PC-3 (cell line): Measurements from ENCODE around the gene CYTH4. TPM values are rescaled to one million over a fixed set of nuclear protein-coding genes. Genes with fewer than 3 reads are reported as not detected.
A peak's percentile ranks its signal among the peaks of the same experiment; 100 is the strongest.

Source experiments
- ATAC-seq: fragments of 200-7000 bp; cut with Tn5 transposase; 2 replicates; pipeline ENCODE4 v1.9.1; 2020; ENCODE audit warnings: mild to moderate bottlenecking, moderate library complexity
- BruUV-seq: library from RNA; stranded (reverse); fragments of 400-500 nt; replicated peaks from 2 replicates; lab custom pipeline; 2021; lab: Mats Ljungman, UMichigan
- CTCF ChIA-PET: fragments of 300-600 bp; sonication (Branson Sonifier 250); formaldehyde crosslinking; loops from one replicate; lab custom pipeline; 2022; ENCODE audit warnings: antibody characterized with exemption; lab: Charles Lee
- POLR2A ChIA-PET: fragments of 300-600 bp; sonication (Branson Sonifier 250); formaldehyde crosslinking; loops from one replicate; lab custom pipeline; 2022; ENCODE audit warnings: antibody characterized with exemption; ENCODE audit not compliant: unreplicated experiment; lab: Charles Lee
- DNase-seq: peaks from one replicate; pipeline ENCODE4 v3.0.0-alpha.2; 2015
- H2AFZ ChIP-seq: fragments of 300-600 bp; sonication (generic); 2 replicates; pipeline ENCODE4 v1.6.0; 2016; ENCODE audit warnings: antibody characterized with exemption, low read length
- H3F3A ChIP-seq: fragments of 300-600 bp; sonication (generic); one replicate; pipeline ENCODE4 v1.6.0; 2017; ENCODE audit warnings: antibody characterized with exemption, low read length, control low read depth, mild to moderate bottlenecking; ENCODE audit not compliant: unreplicated experiment
- H3K27ac ChIP-seq: fragments of 300-600 bp; sonication (generic); 2 replicates; pipeline ENCODE4 v1.5.1; 2016; ENCODE audit warnings: mild to moderate bottlenecking, low read length
- H3K27me3 ChIP-seq: fragments of 300-600 bp; sonication (generic); 2 replicates; pipeline ENCODE4 v1.6.1; 2016; ENCODE audit warnings: low read length, mixed read lengths
- H3K36me3 ChIP-seq: fragments of 300-600 bp; sonication (generic); 2 replicates; pipeline ENCODE4 v1.6.1; 2016; ENCODE audit warnings: low read depth, mixed run types, low read length, mixed read lengths
- H3K4me1 ChIP-seq: fragments of 300-600 bp; sonication (generic); 2 replicates; pipeline ENCODE4 v1.5.1; 2016; ENCODE audit warnings: low read length; ENCODE audit not compliant: insufficient read depth
- H3K4me2 ChIP-seq: fragments of 300-600 bp; sonication (generic); 2 replicates; pipeline ENCODE4 v1.6.0; 2016; ENCODE audit warnings: low read length
- H3K4me3 ChIP-seq: fragments of 300-600 bp; sonication (generic); 2 replicates; pipeline ENCODE4 v1.5.1; 2016; ENCODE audit warnings: mild to moderate bottlenecking, low read length, mixed read lengths
- H3K79me2 ChIP-seq: fragments of 300-600 bp; sonication (generic); 2 replicates; pipeline ENCODE4 v1.6.1; 2017; ENCODE audit warnings: low read length, mixed read lengths
- H3K9ac ChIP-seq: fragments of 300-600 bp; sonication (generic); 2 replicates; pipeline ENCODE4 v1.6.0; 2016; ENCODE audit warnings: mild to moderate bottlenecking, low read length
- H3K9me2 ChIP-seq: fragments of 300-600 bp; sonication (generic); replicated peaks from 2 replicates; pipeline ENCODE4 v1.6.1; 2016; ENCODE audit warnings: mixed run types, low read length, mixed read lengths
- H3K9me3 ChIP-seq: fragments of 300-600 bp; sonication (generic); 2 replicates; pipeline ENCODE4 v1.6.1; 2016; ENCODE audit warnings: low read length, mixed read lengths
- H4K20me1 ChIP-seq: fragments of 300-600 bp; sonication (generic); 2 replicates; pipeline ENCODE4 v1.6.1; 2016; ENCODE audit warnings: low read length, mixed read lengths
- EZH2 ChIP-seq: fragments of 300-600 bp; sonication (generic); IDR thresholded peaks from one replicate; pipeline ENCODE4 v1.6.1; 2017; ENCODE audit warnings: antibody characterized with exemption, mild to moderate bottlenecking, low read length; ENCODE audit not compliant: unreplicated experiment
- EZH2phosphoT487 ChIP-seq: fragments of 300-600 bp; sonication (generic); IDR thresholded peaks from 2 replicates; pipeline ENCODE4 v1.6.1; 2018; ENCODE audit warnings: mild to moderate bottlenecking, antibody characterized with exemption, low read length, borderline replicate concordance
- intact Hi-C: fragments of 100-400 bp; cut with micrococcal nuclease; formaldehyde crosslinking; loops from 2 replicates; pipeline ENCODE4 v1.9.0; 2023
- total RNA-seq: library from RNA; depleted of rRNA; stranded (reverse); fragments of >200 nt; gene quantifications from 2 replicates; pipeline ENCODE4 v1.2.3, GENCODE V29; 2014
- TF ChIP-seq, protein P1 (sequence below): fragments of 300-600 bp; sonication (generic); conservative IDR thresholded peaks from 2 replicates; pipeline ENCODE4 v1.5.1; 2017; ENCODE audit warnings: antibody characterized with exemption, low read depth, mild to moderate bottlenecking, low read length

CYTH4 gene
- total RNA-seq, 1 experiment from 2014 or later = 1.9 TPM

DNA sequence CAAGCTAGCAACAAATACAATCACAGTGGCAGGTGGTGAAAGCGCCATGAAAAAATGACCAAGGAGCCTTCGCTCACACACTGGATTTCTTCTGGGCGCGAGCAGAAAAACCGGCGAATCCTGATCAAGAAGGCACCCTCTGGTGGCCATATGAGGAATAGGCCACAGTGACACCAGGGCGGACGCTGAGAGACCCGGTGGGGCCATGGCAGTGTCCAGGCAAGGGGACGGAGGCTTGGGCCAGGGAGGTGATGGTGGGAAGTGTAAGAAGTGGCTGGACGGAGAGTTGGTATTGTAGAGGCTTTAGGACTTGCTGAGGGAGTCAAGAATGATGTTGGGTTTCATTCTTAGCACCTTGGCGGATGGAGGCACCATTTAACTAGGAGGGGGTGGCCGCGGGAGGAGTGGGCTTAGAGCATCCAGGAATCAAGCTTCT is 21.4 kb upstream of the CYTH4 start:
- BruUV-seq = no TSS peak
- no peaks in the 10 kb centered on the region for H4K20me1 ChIP-seq
- CTCF ChIA-PET = no interaction called here
- no peaks in the 10 kb centered on the region for H3F3A ChIP-seq
- H2AFZ ChIP-seq = no peak overlapping the region
- peaks cover 24% of the 10 kb centered on the region for H3K4me1 ChIP-seq
- no peaks in the 10 kb centered on the region for H3K9me2 ChIP-seq
- H3K79me2 ChIP-seq = no peaks in the 10 kb centered on the region
- no peaks in the 10 kb centered on the region for H3K36me3 ChIP-seq
- DNase-seq (peak; percentile 57), ATAC-seq (peak; percentile 25; the same call in 1 of the 2 replicates)
- H3K9me3 ChIP-seq = no peaks in the 10 kb centered on the region
- TF ChIP-seq, protein P1, sequence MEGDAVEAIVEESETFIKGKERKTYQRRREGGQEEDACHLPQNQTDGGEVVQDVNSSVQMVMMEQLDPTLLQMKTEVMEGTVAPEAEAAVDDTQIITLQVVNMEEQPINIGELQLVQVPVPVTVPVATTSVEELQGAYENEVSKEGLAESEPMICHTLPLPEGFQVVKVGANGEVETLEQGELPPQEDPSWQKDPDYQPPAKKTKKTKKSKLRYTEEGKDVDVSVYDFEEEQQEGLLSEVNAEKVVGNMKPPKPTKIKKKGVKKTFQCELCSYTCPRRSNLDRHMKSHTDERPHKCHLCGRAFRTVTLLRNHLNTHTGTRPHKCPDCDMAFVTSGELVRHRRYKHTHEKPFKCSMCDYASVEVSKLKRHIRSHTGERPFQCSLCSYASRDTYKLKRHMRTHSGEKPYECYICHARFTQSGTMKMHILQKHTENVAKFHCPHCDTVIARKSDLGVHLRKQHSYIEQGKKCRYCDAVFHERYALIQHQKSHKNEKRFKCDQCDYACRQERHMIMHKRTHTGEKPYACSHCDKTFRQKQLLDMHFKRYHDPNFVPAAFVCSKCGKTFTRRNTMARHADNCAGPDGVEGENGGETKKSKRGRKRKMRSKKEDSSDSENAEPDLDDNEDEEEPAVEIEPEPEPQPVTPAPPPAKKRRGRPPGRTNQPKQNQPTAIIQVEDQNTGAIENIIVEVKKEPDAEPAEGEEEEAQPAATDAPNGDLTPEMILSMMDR = peak; percentile 82
- no peak for TF ChIP-seq EZH2phosphoT487
- no peak for TF ChIP-seq EZH2
- peak overlapping the region; percentile 33; the same call in 1 of the 2 replicates for H3K4me2 ChIP-seq
- H3K4me3 ChIP-seq = no peak overlapping the region
- intact Hi-C loops = no loop called here
- no peak overlapping the region for H3K27ac ChIP-seq
- H3K27me3 ChIP-seq = no peaks in the 10 kb centered on the region
- no peak overlapping the region for H3K9ac ChIP-seq
- POLR2A ChIA-PET = interaction anchor here (0.6 kb wide), 1 partner anchor 44 kb away, joined by 4 read pairs; no protein-coding TSS in a partner anchor

DNA sequence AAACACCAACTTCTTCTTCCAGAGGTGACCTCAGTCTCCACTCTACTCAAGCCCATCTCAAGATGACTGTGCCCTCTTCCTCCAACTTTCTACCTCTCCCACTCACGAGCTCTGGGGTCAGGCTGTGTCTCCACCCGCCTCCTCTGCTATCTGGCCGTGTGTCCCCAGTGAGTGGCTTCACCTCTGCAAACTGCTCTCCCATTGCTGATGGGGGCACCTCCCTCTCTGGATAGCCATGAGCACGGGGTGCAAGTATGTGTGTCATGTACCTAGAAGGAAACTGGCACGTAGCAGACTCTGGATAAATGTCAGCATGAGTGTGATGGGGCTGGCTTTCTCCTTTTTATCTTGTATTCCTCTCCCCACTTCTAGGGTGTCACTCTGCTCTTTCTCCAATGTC is 20.0 kb upstream of the CYTH4 start:
- peaks cover 26% of the 10 kb centered on the region for H3K4me1 ChIP-seq
- no TSS peak for BruUV-seq
- intact Hi-C loops = no loop called here
- H3K9me2 ChIP-seq = no peaks in the 10 kb centered on the region
- DNase-seq (no peak), ATAC-seq (no peak)
- no peak overlapping the region for H3K4me2 ChIP-seq
- H3K9ac ChIP-seq = no peak overlapping the region
- no peak overlapping the region for H3K4me3 ChIP-seq
- CTCF ChIA-PET = no interaction called here
- H3K27me3 ChIP-seq = no peaks in the 10 kb centered on the region
- no peaks in the 10 kb centered on the region for H3K79me2 ChIP-seq
- no peaks in the 10 kb centered on the region for H3K36me3 ChIP-seq
- POLR2A ChIA-PET = no interaction called here
- H2AFZ ChIP-seq = no peak overlapping the region
- H3K9me3 ChIP-seq = no peaks in the 10 kb centered on the region
- no peak for TF ChIP-seq EZH2phosphoT487
- TF ChIP-seq EZH2 = no peak
- TF ChIP-seq, protein P1 = no peak
- H3F3A ChIP-seq = no peaks in the 10 kb centered on the region
- no peak overlapping the region for H3K27ac ChIP-seq
- no peaks in the 10 kb centered on the region for H4K20me1 ChIP-seq
